ENCODE measurements around the gene NANOS2. TPM values are rescaled to one million over a fixed set of nuclear protein-coding genes. Genes with fewer than 3 reads are reported as not detected.
A peak's percentile ranks its signal among the peaks of the same experiment; 100 is the strongest.

The NANOS2 gene
- total and polyA plus RNA-seq, 4 donors, result not detected

DNA sequence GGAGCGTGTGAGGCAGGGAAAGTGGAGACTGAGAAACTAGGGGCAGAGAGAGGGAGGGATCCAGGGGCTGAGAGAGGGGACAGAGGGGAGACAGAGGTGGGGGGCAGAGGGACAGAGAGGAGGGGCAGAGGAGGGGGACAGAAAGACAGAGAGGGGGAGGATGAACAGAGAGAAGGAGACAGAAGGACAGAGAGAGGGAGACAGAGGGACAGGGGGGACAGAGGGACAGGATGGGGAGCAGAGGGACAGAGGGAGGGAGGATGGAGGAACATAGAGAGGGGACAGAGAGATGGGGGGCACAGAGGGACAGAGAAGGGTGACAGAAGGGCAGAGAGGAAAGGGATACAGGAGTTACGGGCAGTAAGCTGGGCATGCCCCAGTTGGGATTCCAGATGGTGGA is 14.7 kb upstream of the NANOS2 start:
- peaks cover 0 to 7% (median 3%) of the 10 kb centered on the region in 4 donors for H3K4me1 ChIP-seq (ENCODE audit: control insufficient read depth in 4 of 4, insufficient read depth in 4 of 4, low read length in 3 of 4)
- TF ChIP-seq RXRA (IDR thresholded peaks at IDR 0.05), result no peak
- no peak overlapping the region for H3K27ac ChIP-seq (ENCODE audit: low read depth in 1 of 2, low read length in 2 of 2)
- H3K27me3 ChIP-seq (ENCODE audit: control insufficient read depth in 4 of 4, insufficient read depth in 4 of 4, low read length in 3 of 4), result no peaks in the 10 kb centered on the region
- no peak for DNase-seq (ENCODE audit: low spot score)
- H3K9me3 ChIP-seq (ENCODE audit: control insufficient read depth in 4 of 4, low read length in 3 of 4), result no peaks in the 10 kb centered on the region
- no peak overlapping the region for H3K4me3 ChIP-seq (ENCODE audit: low read depth in 1 of 3, low read length in 3 of 3)
- no peak overlapping the region for H3K9ac ChIP-seq (ENCODE audit: low read depth in 1 of 2, low read length in 2 of 2)
- 82% methylated on average over 2 of the region's 2 CpGs for WGBS
- H3K36me3 ChIP-seq (ENCODE audit: control insufficient read depth in 4 of 4, insufficient read depth in 3 of 4, low read depth in 1 of 4, low read length in 3 of 4), result no peaks in the 10 kb centered on the region

DNA sequence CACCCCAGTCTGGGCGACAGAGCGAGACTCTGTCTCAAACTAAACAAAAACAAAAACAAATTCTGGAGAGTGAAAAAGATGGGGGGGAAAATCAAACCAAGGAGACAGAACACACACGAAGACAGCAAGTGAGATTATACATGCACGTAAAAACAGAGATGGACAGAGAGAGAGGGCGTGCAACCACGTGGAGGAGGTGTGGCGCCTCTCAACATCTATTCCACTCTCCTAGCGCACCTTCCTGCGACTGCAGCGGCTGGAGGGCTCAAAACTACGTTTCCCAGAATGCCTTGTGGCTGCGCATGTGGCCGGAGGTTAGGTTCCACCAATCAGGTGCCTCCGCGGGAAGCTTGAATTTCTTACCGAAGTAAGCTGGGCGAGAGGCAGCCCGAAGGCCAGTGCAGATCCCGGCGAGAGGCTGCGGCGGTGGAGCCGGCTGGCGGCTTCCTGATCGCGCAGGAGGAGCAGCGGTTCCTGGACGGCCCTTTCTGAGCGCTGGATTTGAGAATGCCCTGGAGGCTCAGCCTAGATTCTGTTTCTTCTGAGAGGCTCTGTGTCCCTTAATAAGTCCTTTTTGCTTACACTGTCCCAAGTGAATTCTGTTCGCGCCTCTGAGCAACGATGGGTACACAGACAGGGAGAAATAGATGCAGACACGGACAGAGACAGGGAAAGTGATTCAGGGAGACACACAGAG is 13.1 kb upstream of the NANOS2 start:
- no peak overlapping the region for H3K9ac ChIP-seq (ENCODE audit: low read depth in 1 of 2, low read length in 2 of 2)
- TF ChIP-seq FOXA1 (IDR thresholded peaks at IDR 0.05), result no peak
- no peak for TF ChIP-seq HNF4A (conservative IDR thresholded peaks at IDR 0.05)
- TF ChIP-seq RAD21 (IDR thresholded peaks at IDR 0.05), result peak in 1 of 2 donors; percentile 8
- no peak for TF ChIP-seq YY1 (IDR thresholded peaks at IDR 0.05)
- TF ChIP-seq HNF4G (IDR thresholded peaks at IDR 0.05), result no peak
- no peak for TF ChIP-seq EGR1 (IDR thresholded peaks at IDR 0.05; ENCODE audit: low read depth in 2 of 2)
- TF ChIP-seq NR2F2 (IDR thresholded peaks at IDR 0.05), result no peak
- TF ChIP-seq SP1 (IDR thresholded peaks at IDR 0.05), result peak; percentile 89
- TF ChIP-seq, protein P1, sequence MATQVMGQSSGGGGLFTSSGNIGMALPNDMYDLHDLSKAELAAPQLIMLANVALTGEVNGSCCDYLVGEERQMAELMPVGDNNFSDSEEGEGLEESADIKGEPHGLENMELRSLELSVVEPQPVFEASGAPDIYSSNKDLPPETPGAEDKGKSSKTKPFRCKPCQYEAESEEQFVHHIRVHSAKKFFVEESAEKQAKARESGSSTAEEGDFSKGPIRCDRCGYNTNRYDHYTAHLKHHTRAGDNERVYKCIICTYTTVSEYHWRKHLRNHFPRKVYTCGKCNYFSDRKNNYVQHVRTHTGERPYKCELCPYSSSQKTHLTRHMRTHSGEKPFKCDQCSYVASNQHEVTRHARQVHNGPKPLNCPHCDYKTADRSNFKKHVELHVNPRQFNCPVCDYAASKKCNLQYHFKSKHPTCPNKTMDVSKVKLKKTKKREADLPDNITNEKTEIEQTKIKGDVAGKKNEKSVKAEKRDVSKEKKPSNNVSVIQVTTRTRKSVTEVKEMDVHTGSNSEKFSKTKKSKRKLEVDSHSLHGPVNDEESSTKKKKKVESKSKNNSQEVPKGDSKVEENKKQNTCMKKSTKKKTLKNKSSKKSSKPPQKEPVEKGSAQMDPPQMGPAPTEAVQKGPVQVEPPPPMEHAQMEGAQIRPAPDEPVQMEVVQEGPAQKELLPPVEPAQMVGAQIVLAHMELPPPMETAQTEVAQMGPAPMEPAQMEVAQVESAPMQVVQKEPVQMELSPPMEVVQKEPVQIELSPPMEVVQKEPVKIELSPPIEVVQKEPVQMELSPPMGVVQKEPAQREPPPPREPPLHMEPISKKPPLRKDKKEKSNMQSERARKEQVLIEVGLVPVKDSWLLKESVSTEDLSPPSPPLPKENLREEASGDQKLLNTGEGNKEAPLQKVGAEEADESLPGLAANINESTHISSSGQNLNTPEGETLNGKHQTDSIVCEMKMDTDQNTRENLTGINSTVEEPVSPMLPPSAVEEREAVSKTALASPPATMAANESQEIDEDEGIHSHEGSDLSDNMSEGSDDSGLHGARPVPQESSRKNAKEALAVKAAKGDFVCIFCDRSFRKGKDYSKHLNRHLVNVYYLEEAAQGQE (IDR thresholded peaks at IDR 0.05), result no peak
- TF ChIP-seq, protein P2, sequence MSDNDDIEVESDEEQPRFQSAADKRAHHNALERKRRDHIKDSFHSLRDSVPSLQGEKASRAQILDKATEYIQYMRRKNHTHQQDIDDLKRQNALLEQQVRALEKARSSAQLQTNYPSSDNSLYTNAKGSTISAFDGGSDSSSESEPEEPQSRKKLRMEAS (IDR thresholded peaks at IDR 0.05), result no peak
- TF ChIP-seq, protein P3, sequence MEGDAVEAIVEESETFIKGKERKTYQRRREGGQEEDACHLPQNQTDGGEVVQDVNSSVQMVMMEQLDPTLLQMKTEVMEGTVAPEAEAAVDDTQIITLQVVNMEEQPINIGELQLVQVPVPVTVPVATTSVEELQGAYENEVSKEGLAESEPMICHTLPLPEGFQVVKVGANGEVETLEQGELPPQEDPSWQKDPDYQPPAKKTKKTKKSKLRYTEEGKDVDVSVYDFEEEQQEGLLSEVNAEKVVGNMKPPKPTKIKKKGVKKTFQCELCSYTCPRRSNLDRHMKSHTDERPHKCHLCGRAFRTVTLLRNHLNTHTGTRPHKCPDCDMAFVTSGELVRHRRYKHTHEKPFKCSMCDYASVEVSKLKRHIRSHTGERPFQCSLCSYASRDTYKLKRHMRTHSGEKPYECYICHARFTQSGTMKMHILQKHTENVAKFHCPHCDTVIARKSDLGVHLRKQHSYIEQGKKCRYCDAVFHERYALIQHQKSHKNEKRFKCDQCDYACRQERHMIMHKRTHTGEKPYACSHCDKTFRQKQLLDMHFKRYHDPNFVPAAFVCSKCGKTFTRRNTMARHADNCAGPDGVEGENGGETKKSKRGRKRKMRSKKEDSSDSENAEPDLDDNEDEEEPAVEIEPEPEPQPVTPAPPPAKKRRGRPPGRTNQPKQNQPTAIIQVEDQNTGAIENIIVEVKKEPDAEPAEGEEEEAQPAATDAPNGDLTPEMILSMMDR (IDR thresholded peaks at IDR 0.05; ENCODE audit: low read depth, low read length, missing input control), result no peak
- TF ChIP-seq GABPA (IDR thresholded peaks at IDR 0.05 in 1 of 2, conservative IDR thresholded peaks at IDR 0.05 in 1 of 2), result peak in 1 of 2 donors; percentile 41
- DNase-seq (ENCODE audit: low spot score), result peak; percentile 91
- WGBS, result 11% methylated on average over 33 of the region's 33 CpGs
- H3K36me3 ChIP-seq (ENCODE audit: control insufficient read depth in 4 of 4, insufficient read depth in 3 of 4, low read depth in 1 of 4, low read length in 3 of 4), result no peaks in the 10 kb centered on the region
- no peak overlapping the region for H3K27ac ChIP-seq (ENCODE audit: low read depth in 1 of 2, low read length in 2 of 2)
- H3K9me3 ChIP-seq (ENCODE audit: control insufficient read depth in 4 of 4, low read length in 3 of 4), result no peaks in the 10 kb centered on the region
- no peaks in the 10 kb centered on the region for H3K27me3 ChIP-seq (ENCODE audit: control insufficient read depth in 4 of 4, insufficient read depth in 4 of 4, low read length in 3 of 4)
- H3K4me1 ChIP-seq (ENCODE audit: control insufficient read depth in 4 of 4, insufficient read depth in 4 of 4, low read length in 3 of 4), result peaks cover 0 to 7% (median 3%) of the 10 kb centered on the region in 4 donors
- H3K4me3 ChIP-seq (ENCODE audit: low read depth in 1 of 3, low read length in 3 of 3), result no peak overlapping the region
